ENCODE results near the gene WDR7.

DNA sequence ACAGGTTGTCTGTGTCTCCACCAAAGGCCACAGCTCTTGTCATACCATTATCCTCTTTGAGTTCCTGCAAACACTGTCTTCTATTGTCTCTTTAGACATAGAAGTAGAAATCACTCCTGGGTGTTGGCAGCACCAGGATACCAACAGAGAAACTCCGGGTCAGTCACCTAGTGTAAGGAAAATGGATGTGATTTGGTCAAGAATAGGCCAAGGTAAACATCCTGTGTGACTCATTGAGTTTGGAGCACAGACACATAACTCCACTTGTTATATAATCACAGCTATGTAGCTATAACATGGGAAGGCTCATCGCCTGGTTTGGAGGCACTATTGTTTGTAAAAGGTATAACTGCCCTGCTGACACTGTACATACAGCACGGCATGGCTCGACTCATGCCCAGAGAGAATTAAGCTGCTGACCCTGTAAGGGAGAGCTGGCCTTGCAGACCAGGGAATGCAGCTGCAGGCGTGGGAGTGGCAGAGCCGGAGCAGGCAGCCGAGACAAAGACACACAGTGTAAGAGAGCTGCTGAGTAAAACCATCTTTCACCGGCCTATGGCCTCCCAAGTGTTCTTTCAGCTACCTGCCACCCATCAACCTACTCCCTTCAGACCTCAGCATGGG lies 9.3 kb upstream of the WDR7 start:
- TF ChIP-seq, protein P1, sequence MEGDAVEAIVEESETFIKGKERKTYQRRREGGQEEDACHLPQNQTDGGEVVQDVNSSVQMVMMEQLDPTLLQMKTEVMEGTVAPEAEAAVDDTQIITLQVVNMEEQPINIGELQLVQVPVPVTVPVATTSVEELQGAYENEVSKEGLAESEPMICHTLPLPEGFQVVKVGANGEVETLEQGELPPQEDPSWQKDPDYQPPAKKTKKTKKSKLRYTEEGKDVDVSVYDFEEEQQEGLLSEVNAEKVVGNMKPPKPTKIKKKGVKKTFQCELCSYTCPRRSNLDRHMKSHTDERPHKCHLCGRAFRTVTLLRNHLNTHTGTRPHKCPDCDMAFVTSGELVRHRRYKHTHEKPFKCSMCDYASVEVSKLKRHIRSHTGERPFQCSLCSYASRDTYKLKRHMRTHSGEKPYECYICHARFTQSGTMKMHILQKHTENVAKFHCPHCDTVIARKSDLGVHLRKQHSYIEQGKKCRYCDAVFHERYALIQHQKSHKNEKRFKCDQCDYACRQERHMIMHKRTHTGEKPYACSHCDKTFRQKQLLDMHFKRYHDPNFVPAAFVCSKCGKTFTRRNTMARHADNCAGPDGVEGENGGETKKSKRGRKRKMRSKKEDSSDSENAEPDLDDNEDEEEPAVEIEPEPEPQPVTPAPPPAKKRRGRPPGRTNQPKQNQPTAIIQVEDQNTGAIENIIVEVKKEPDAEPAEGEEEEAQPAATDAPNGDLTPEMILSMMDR (IDR thresholded peaks at IDR 0.05; ENCODE audit: low read depth, low read length), result no peak
- no peak for TF ChIP-seq EZH2phosphoT487 (IDR thresholded peaks at IDR 0.05; ENCODE audit: low read depth)

Data from OCI-LY3 (cell line).